PFSK-1 (cell line): ENCODE measurements around the gene BCAS3.

ENCODE experiments used
- POLR2AphosphoS5 ChIP-seq: IDR thresholded peaks from 2 replicates; pipeline ENCODE4 v1.6.1; 2012; ENCODE audit warnings: low read depth, mild to moderate bottlenecking, control low read depth, low read length, moderate library complexity
- SIN3A ChIP-seq: IDR thresholded peaks from 2 replicates; pipeline ENCODE4 v1.6.1; 2012; ENCODE audit warnings: mild to moderate bottlenecking, low read length, moderate library complexity, borderline replicate concordance; ENCODE audit not compliant: insufficient read depth
- TAF1 ChIP-seq: IDR thresholded peaks from 2 replicates; pipeline ENCODE4 v1.6.1; 2012; ENCODE audit warnings: low read length, control low read depth, borderline replicate concordance; ENCODE audit not compliant: insufficient read depth
- TF ChIP-seq, protein P1 (sequence below), 2 experiments: IDR thresholded peaks; 2 replicates each; pipeline versions ENCODE4 v1.6.1 to v1.8.0; 2011 to 2012; ENCODE audit warnings: low read depth in 2 of 2, low read length in 2 of 2, control low read depth in 1 of 2, inconsistent platforms in 1 of 2, mild to moderate bottlenecking in 1 of 2, moderate library complexity in 1 of 2; ENCODE audit not compliant: insufficient read depth in 1 of 2

DNA sequence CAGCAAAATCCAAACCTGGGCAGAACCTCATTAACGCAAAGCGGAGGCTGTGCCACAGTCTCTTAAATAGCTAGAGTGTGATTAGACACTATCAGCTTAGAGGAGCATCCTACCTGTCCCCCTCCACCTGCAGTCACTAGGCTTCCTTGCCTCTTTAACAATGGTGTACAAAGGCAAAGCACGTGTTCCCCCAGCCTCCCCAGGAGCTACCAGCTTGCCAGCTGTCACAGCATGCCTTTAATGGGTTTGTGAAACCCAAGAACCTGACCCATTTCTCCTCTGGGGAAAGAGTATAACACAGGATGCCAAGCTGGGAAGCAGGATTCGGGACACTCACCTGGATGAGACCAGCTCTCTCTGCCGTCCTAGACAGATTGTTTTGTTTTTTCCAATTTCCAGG, 684.7 kb downstream of the BCAS3 start:
- TF ChIP-seq, protein P1, sequence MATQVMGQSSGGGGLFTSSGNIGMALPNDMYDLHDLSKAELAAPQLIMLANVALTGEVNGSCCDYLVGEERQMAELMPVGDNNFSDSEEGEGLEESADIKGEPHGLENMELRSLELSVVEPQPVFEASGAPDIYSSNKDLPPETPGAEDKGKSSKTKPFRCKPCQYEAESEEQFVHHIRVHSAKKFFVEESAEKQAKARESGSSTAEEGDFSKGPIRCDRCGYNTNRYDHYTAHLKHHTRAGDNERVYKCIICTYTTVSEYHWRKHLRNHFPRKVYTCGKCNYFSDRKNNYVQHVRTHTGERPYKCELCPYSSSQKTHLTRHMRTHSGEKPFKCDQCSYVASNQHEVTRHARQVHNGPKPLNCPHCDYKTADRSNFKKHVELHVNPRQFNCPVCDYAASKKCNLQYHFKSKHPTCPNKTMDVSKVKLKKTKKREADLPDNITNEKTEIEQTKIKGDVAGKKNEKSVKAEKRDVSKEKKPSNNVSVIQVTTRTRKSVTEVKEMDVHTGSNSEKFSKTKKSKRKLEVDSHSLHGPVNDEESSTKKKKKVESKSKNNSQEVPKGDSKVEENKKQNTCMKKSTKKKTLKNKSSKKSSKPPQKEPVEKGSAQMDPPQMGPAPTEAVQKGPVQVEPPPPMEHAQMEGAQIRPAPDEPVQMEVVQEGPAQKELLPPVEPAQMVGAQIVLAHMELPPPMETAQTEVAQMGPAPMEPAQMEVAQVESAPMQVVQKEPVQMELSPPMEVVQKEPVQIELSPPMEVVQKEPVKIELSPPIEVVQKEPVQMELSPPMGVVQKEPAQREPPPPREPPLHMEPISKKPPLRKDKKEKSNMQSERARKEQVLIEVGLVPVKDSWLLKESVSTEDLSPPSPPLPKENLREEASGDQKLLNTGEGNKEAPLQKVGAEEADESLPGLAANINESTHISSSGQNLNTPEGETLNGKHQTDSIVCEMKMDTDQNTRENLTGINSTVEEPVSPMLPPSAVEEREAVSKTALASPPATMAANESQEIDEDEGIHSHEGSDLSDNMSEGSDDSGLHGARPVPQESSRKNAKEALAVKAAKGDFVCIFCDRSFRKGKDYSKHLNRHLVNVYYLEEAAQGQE (IDR thresholded peaks at IDR 0.05; ENCODE audit: insufficient read depth in 1 of 2, low read depth in 2 of 2, low read length in 2 of 2), result no peak
- TF ChIP-seq POLR2AphosphoS5 (no peak), SIN3A (no peak), TAF1 (no peak)
